ENCODE results near the gene HSBP1L1. TPM values are rescaled to one million over a fixed set of nuclear protein-coding genes. Genes with fewer than 3 reads are reported as not detected.

Gene HSBP1L1
- total RNA-seq, 1 experiment from 2014 or later: 41.4 TPM

DNA sequence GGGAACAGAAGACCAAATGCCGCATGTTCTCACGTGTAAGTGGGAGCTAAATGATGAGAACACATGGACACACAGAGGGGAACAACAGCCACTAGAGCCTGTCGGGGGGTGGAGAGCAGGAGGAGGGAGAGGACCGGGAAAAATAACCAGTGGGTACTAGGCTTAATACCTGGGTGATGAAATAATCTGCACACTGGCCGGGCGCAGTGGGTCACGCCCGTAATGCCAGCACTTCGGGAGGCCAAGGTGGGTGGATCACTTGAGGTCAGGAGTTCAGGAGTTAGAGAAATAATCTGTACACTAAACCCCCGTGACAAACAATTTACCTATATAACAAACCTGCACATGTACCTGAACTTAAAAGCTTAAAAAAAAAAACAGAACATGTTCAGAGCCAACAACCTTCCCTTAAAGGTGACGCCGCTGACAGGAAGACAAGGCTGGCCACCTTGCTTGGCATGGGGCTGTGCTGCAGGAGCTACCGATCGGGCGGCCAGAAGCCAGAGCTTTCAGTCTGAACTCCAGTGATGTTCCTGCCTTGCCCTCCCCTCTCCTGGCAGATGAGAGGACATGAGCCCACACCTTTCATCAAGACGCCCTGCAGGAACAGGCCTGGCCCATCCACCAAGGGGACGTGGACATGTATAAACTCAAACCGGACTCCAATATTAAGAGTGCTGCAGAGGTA lies 24.2 kb upstream of the HSBP1L1 start:
- ChIA-PET CTCF (no interaction called here), POLR2A (interaction anchor here (0.9 kb wide), 1 partner anchor 11 kb away, joined by 3 read pairs; the partner anchor contains the start of gene SLC66A2), RAD21 (ENCODE audit: low non-redundant PET in 1 of 2, low total read pairs in 2 of 2, uncharacterized antibody in 2 of 2, unreplicated experiment in 2 of 2) (no interaction called here)
- no peaks in the 10 kb centered on the region for H4K20me1 ChIP-seq (ENCODE audit: insufficient read depth)
- H3K27me3 ChIP-seq (ENCODE audit: insufficient read depth, low read length): no peaks in the 10 kb centered on the region
- no TSS peak for BruUV-seq (replicated peaks)
- H3K4me1 ChIP-seq (ENCODE audit: control insufficient read depth in 1 of 2, insufficient read depth in 2 of 2, low read length in 2 of 2): no peaks in the 10 kb centered on the region
- H3K9ac ChIP-seq (ENCODE audit: low read length): no peak overlapping the region
- no peak for TF ChIP-seq FOSL1 (IDR thresholded peaks at IDR 0.05; ENCODE audit: low read depth)
- TF ChIP-seq YY1 (IDR thresholded peaks at IDR 0.05; ENCODE audit: extremely low read depth, insufficient replicate concordance, low read depth, low read length): no peak
- TF ChIP-seq, protein P1, sequence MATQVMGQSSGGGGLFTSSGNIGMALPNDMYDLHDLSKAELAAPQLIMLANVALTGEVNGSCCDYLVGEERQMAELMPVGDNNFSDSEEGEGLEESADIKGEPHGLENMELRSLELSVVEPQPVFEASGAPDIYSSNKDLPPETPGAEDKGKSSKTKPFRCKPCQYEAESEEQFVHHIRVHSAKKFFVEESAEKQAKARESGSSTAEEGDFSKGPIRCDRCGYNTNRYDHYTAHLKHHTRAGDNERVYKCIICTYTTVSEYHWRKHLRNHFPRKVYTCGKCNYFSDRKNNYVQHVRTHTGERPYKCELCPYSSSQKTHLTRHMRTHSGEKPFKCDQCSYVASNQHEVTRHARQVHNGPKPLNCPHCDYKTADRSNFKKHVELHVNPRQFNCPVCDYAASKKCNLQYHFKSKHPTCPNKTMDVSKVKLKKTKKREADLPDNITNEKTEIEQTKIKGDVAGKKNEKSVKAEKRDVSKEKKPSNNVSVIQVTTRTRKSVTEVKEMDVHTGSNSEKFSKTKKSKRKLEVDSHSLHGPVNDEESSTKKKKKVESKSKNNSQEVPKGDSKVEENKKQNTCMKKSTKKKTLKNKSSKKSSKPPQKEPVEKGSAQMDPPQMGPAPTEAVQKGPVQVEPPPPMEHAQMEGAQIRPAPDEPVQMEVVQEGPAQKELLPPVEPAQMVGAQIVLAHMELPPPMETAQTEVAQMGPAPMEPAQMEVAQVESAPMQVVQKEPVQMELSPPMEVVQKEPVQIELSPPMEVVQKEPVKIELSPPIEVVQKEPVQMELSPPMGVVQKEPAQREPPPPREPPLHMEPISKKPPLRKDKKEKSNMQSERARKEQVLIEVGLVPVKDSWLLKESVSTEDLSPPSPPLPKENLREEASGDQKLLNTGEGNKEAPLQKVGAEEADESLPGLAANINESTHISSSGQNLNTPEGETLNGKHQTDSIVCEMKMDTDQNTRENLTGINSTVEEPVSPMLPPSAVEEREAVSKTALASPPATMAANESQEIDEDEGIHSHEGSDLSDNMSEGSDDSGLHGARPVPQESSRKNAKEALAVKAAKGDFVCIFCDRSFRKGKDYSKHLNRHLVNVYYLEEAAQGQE (IDR thresholded peaks at IDR 0.05; ENCODE audit: low read depth): no peak
- TF ChIP-seq SRF (IDR thresholded peaks at IDR 0.05; ENCODE audit: low read depth): no peak
- TF ChIP-seq CEBPB (IDR thresholded peaks at IDR 0.05; ENCODE audit: low read depth): no peak
- TF ChIP-seq SP1 (IDR thresholded peaks at IDR 0.05; ENCODE audit: low read depth): no peak
- no peak overlapping the region for H3K4me3 ChIP-seq (replicated peaks in 1 of 2; ENCODE audit: low read depth in 1 of 2, low read length in 2 of 2)
- H3K27ac ChIP-seq (ENCODE audit: low read depth, low read length): no peak overlapping the region
- no peak for ATAC-seq
- intact Hi-C loops (cut with micrococcal nuclease): no loop called here
- no peaks in the 10 kb centered on the region for H3K9me2 ChIP-seq (ENCODE audit: insufficient read depth)
- H3K9me3 ChIP-seq (ENCODE audit: control insufficient read depth in 1 of 2, insufficient read depth in 1 of 2, low read depth in 1 of 2, low read length in 2 of 2): peaks cover 0 to 13% of the 10 kb centered on the region in 2 experiments; a peak in 1 of 4 replicates
- no peak overlapping the region for H2AFZ ChIP-seq (ENCODE audit: low read depth, low read length, poor library complexity, severe bottlenecking)
- H3K36me3 ChIP-seq (ENCODE audit: control insufficient read depth in 1 of 2, insufficient read depth in 2 of 2, low read length in 2 of 2): peaks cover 13 to 44% of the 10 kb centered on the region in 2 experiments; a peak in 3 of 4 replicates
- H3K79me2 ChIP-seq (ENCODE audit: insufficient read depth, low read length): peaks cover 90% of the 10 kb centered on the region
- H3K4me2 ChIP-seq (ENCODE audit: low read length): no peak overlapping the region
- DNase-seq (ENCODE audit: low read depth, low spot score): no peak
